HG02763 (cell line): Measurements from ENCODE around the gene SIRPD.
"Not testable (repeated sequence)": the region's sequence is repeated elsewhere in the genome, so short reads cannot be mapped to it uniquely, and the experiment has no call there.

Experiments
- ATAC-seq: cut with Tn5 transposase; IDR thresholded peaks from one replicate; pipeline ENCODE4 v1.9.1; 2021; ENCODE audit warnings: mild to moderate bottlenecking, moderate library complexity; ENCODE audit not compliant: unreplicated experiment

Gene SIRPD

GRCh38 chr20:1497371-1497770, 60.1 kb downstream of the SIRPD start:
- ATAC-seq: not testable (repeated sequence)

- ATAC-seq: no peak
Observed at GRCh38 chr20:1496930-1497329, 60.6 kb downstream of the SIRPD start.

GRCh38 chr20:1494436-1494835, 63.1 kb downstream of the SIRPD start:
- ATAC-seq: no peak

GRCh38 chr20:1493536-1493935, 64.0 kb downstream of the SIRPD start:
- ATAC-seq: no peak

- ATAC-seq: no peak
Observed at GRCh38 chr20:1491860-1492642, 65.5 kb downstream of the SIRPD start.

- ATAC-seq: no peak
Observed at GRCh38 chr20:1491281-1491840, 66.1 kb downstream of the SIRPD start, which contains the start of gene SIRPB2. Gene SIRPB2, minus strand, starts transcription at chr20:1491420. Its CDS starts 61 bp downstream, at chr20:1491359.

GRCh38 chr20:1490643-1491195, 66.8 kb downstream of the SIRPD start:
- ATAC-seq: no peak

- ATAC-seq: no peak
Observed at GRCh38 chr20:1489764-1490436, 67.6 kb downstream of the SIRPD start.

- no peak for ATAC-seq
Observed at GRCh38 chr20:1489325-1489724, 68.2 kb downstream of the SIRPD start.

GRCh38 chr20:1486566-1486965, 70.9 kb downstream of the SIRPD start:
- no peak for ATAC-seq

GRCh38 chr20:1484438-1485116, 72.9 kb downstream of the SIRPD start:
- ATAC-seq: no peak
